SK-N-SH treated with all-trans-retinoic acid at 6 μM for 48 hours (cell line): ENCODE results near the gene CXCL1.

ENCODE experiments used
- ATAC-seq: fragments of 200-7000 bp; cut with Tn5 transposase; 3 replicates; pipeline ENCODE4 v1.9.1; 2020; ENCODE audit warnings: mild to moderate bottlenecking, moderate library complexity
- ARNTL ChIP-seq: fragments of 450-650 bp; formaldehyde crosslinking; IDR thresholded peaks from 2 replicates; pipeline ENCODE4 v1.5.0; 2020; ENCODE audit warnings: low read depth, mild to moderate bottlenecking, moderate library complexity, borderline replicate concordance
- BACH2 ChIP-seq: fragments of 250-450 bp; sonication (Bioruptor Pico); IDR thresholded peaks from 2 replicates; pipeline ENCODE4 v1.9.0; 2021; ENCODE audit warnings: mild to moderate bottlenecking, borderline replicate concordance
- CSDC2 ChIP-seq: fragments of 250-450 bp; sonication (Bioruptor Pico); IDR thresholded peaks from 2 replicates; pipeline ENCODE4 v1.5.0; 2020; ENCODE audit warnings: mild to moderate bottlenecking, moderate library complexity
- CSRNP3 ChIP-seq: fragments of 250-450 bp; sonication (Bioruptor Pico); IDR thresholded peaks from 2 replicates; pipeline ENCODE4 v1.5.1; 2021; ENCODE audit warnings: mild to moderate bottlenecking, moderate library complexity
- ESRRG ChIP-seq: fragments of 250-450 bp; sonication (Bioruptor Pico); IDR thresholded peaks from 2 replicates; pipeline ENCODE4 v1.6.1; 2021; ENCODE audit warnings: mild to moderate bottlenecking
- GLIS3 ChIP-seq: fragments of 250-450 bp; sonication (Bioruptor Pico); IDR thresholded peaks from 2 replicates; pipeline ENCODE4 v1.5.0; 2020; ENCODE audit warnings: mild to moderate bottlenecking, moderate library complexity
- ISL1 ChIP-seq: fragments of 250-450 bp; sonication (Bioruptor Pico); IDR thresholded peaks from 2 replicates; pipeline ENCODE4 v2.1.2; 2022; ENCODE audit warnings: mild to moderate bottlenecking, moderate library complexity
- OSR1 ChIP-seq: fragments of 250-450 bp; sonication (Bioruptor Pico); IDR thresholded peaks from 2 replicates; pipeline ENCODE4 v1.8.0; 2022; ENCODE audit warnings: moderate library complexity, mild to moderate bottlenecking, inconsistent platforms
- PATZ1 ChIP-seq: fragments of 250-450 bp; sonication (Bioruptor Pico); IDR thresholded peaks from 2 replicates; pipeline ENCODE4 v1.8.0; 2020; ENCODE audit warnings: mild to moderate bottlenecking, moderate library complexity, borderline replicate concordance
- POU6F1 ChIP-seq: fragments of 250-450 bp; sonication (Bioruptor Pico); IDR thresholded peaks from 2 replicates; pipeline ENCODE4 v1.8.0; 2021; ENCODE audit warnings: low read depth, mild to moderate bottlenecking, moderate library complexity, borderline replicate concordance
- PPARA ChIP-seq: fragments of 250-450 bp; sonication (Bioruptor Pico); IDR thresholded peaks from 2 replicates; pipeline ENCODE4 v1.5.0; 2020; ENCODE audit warnings: mild to moderate bottlenecking, borderline replicate concordance
- RARB ChIP-seq: fragments of 250-450 bp; sonication (Bioruptor Pico); IDR thresholded peaks from 2 replicates; pipeline ENCODE4 v1.8.0; 2021; ENCODE audit warnings: mild to moderate bottlenecking, moderate library complexity
- SNAI2 ChIP-seq: fragments of 250-450 bp; sonication (Bioruptor Pico); IDR thresholded peaks from 2 replicates; pipeline ENCODE4 v1.5.0; 2020; ENCODE audit warnings: mild to moderate bottlenecking, moderate library complexity
- TCF4 ChIP-seq: fragments of 250-450 bp; sonication (Bioruptor Pico); IDR thresholded peaks from 2 replicates; pipeline ENCODE4 v1.8.0; 2021; ENCODE audit warnings: mild to moderate bottlenecking, moderate library complexity, borderline replicate concordance
- TOX ChIP-seq: fragments of 250-450 bp; sonication (Bioruptor Pico); IDR thresholded peaks from 2 replicates; pipeline ENCODE4 v1.8.0; 2021; ENCODE audit warnings: mild to moderate bottlenecking, moderate library complexity, borderline replicate concordance
- ZC3H10 ChIP-seq: fragments of 250-450 bp; sonication (Bioruptor Pico); IDR thresholded peaks from 2 replicates; pipeline ENCODE4 v1.5.1; 2021; ENCODE audit warnings: mild to moderate bottlenecking, moderate library complexity
- ZFP3 ChIP-seq: fragments of 250-450 bp; sonication (Bioruptor Pico); IDR thresholded peaks from 2 replicates; pipeline ENCODE4 v1.5.0; 2020; ENCODE audit warnings: mild to moderate bottlenecking, moderate library complexity
- ZFP30 ChIP-seq: fragments of 450-650 bp; formaldehyde crosslinking; IDR thresholded peaks from 2 replicates; pipeline ENCODE4 v1.5.0; 2022; ENCODE audit warnings: mild to moderate bottlenecking, moderate library complexity
- ZNF565 ChIP-seq: fragments of 450-650 bp; formaldehyde crosslinking; conservative IDR thresholded peaks from 2 replicates; pipeline ENCODE4 v1.5.0; 2020; ENCODE audit warnings: low read depth, mild to moderate bottlenecking, moderate library complexity
- ZNF70 ChIP-seq: fragments of 450-650 bp; formaldehyde crosslinking; IDR thresholded peaks from 2 replicates; pipeline ENCODE4 v1.5.0; 2020; ENCODE audit warnings: mild to moderate bottlenecking, moderate library complexity
- ZNF8 ChIP-seq: fragments of 450-650 bp; formaldehyde crosslinking; IDR thresholded peaks from 2 replicates; pipeline ENCODE4 v1.5.0; 2020; ENCODE audit warnings: mild to moderate bottlenecking, moderate library complexity
- TF ChIP-seq, protein P1 (sequence below): fragments of 250-450 bp; sonication (Bioruptor Pico); IDR thresholded peaks from 2 replicates; pipeline ENCODE4 v1.5.0; 2020; ENCODE audit warnings: mild to moderate bottlenecking, moderate library complexity

CXCL1 gene

DNA sequence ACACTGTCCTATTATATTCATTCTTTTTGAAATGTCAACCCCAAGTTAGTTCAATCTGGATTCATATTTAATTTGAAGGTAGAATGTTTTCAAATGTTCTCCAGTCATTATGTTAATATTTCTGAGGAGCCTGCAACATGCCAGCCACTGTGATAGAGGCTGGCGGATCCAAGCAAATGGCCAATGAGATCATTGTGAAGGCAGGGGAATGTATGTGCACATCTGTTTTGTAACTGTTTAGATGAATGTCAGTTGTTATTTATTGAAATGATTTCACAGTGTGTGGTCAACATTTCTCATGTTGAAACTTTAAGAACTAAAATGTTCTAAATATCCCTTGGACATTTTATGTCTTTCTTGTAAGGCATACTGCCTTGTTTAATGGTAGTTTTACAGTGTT lies 1.6 kb downstream of the CXCL1 start:
- no peak for ATAC-seq
- TF ChIP-seq POU6F1 (CRISPR knock-in tag) (no peak), BACH2 (CRISPR knock-in tag) (no peak), ZFP3 (CRISPR knock-in tag) (no peak), SNAI2 (CRISPR knock-in tag) (no peak), PPARA (CRISPR knock-in tag) (no peak), TCF4 (no peak), ARNTL (CRISPR knock-in tag) (no peak), PATZ1 (no peak), ISL1 (CRISPR knock-in tag) (no peak), ZNF8 (no peak), ZNF70 (CRISPR knock-in tag) (no peak), OSR1 (no peak), TOX (no peak), ZFP30 (CRISPR knock-in tag) (no peak), ESRRG (CRISPR knock-in tag) (no peak), GLIS3 (CRISPR knock-in tag) (no peak)
- TF ChIP-seq, protein P1, sequence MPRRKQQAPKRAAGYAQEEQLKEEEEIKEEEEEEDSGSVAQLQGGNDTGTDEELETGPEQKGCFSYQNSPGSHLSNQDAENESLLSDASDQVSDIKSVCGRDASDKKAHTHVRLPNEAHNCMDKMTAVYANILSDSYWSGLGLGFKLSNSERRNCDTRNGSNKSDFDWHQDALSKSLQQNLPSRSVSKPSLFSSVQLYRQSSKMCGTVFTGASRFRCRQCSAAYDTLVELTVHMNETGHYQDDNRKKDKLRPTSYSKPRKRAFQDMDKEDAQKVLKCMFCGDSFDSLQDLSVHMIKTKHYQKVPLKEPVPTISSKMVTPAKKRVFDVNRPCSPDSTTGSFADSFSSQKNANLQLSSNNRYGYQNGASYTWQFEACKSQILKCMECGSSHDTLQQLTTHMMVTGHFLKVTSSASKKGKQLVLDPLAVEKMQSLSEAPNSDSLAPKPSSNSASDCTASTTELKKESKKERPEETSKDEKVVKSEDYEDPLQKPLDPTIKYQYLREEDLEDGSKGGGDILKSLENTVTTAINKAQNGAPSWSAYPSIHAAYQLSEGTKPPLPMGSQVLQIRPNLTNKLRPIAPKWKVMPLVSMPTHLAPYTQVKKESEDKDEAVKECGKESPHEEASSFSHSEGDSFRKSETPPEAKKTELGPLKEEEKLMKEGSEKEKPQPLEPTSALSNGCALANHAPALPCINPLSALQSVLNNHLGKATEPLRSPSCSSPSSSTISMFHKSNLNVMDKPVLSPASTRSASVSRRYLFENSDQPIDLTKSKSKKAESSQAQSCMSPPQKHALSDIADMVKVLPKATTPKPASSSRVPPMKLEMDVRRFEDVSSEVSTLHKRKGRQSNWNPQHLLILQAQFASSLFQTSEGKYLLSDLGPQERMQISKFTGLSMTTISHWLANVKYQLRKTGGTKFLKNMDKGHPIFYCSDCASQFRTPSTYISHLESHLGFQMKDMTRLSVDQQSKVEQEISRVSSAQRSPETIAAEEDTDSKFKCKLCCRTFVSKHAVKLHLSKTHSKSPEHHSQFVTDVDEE (CRISPR knock-in tag): no peak

- ATAC-seq: no peak
- TF ChIP-seq CSDC2 (CRISPR knock-in tag) (no peak), ARNTL (CRISPR knock-in tag) (no peak), ESRRG (CRISPR knock-in tag) (no peak), CSRNP3 (no peak), ZC3H10 (CRISPR knock-in tag) (no peak), TCF4 (no peak), ZNF565 (CRISPR knock-in tag) (no peak), ZNF8 (no peak), PATZ1 (no peak), POU6F1 (CRISPR knock-in tag) (no peak), RARB (no peak), PPARA (CRISPR knock-in tag) (no peak), ZFP3 (CRISPR knock-in tag) (no peak), ISL1 (CRISPR knock-in tag) (no peak), ZNF70 (CRISPR knock-in tag) (no peak), OSR1 (no peak), TOX (no peak), GLIS3 (CRISPR knock-in tag) (no peak), BACH2 (CRISPR knock-in tag) (no peak)
- TF ChIP-seq, protein P1 (CRISPR knock-in tag): no peak
These were observed 2.5 kb downstream of the CXCL1 start for GRCh38 chr4:73871511-73872310.
